ENCODE data around the gene LHFPL6.

The LHFPL6 gene

DNA sequence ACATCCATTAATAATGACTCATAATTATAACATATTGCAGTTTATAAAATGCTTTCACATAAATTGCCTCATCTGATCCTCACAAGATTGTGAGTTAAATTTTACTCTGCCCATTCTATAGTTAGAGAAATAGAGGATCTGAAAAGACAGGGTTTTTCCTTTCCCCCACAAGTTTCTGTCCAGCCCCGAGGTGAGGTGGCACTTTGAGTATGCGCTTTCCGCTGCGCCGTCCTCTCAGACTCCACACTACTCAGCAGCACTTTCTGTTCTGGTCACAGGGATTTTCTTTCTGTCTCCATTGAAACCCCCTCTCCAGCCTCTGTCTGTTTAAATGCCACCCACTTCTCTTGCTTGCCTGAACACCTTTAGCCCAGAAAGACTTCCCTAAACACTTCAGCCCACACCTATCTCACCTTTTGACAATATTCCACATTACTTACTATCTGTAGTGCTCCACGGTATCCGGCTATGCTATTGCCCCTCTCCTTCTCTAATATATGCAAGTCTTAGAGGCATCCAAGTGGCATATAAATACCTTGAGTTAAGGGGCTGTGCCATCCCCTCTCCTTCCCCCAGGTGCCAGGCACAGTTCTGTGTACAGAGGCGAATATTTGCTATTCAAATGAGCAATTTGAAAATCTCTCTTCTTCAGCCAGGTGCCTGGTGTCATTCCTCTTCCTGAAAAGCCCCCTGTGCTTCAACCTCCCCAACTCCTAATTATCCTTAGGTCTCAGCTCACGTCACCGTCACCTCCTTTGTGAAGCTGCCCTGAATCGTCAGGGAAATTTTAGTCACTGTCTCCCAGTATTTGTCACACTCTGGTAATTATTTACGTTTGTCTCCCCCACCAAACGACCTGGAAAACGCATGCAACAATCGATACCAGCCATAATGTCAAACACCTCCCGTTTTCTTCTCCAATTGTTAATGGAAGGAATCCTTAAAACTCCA is 296.1 kb downstream of the LHFPL6 start:
- DNase-seq (ENCODE audit: low read depth), result no peak

DNA sequence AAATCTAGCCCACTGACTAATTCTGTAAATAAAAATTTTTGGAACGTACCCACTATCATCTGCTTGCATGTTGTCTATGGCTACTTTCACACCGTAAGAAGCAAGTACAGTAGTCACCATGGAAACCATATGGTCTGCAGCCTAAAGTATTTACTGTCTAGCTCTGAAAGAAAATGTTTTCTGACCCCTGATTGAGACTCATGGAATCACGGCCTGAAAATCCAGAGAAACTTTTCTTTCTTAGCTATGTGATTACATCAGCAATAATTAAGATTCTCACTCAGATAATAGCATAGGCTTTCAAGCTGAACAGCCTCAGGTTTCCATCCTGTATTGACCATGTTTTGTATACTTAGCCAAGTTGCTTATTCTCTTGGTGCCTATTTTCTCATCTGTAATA is 300.2 kb downstream of the LHFPL6 start:
- no peak for DNase-seq (ENCODE audit: low read depth)

- no peak for DNase-seq (ENCODE audit: low read depth)
Observed at GRCh38 chr13:39298951-39299350, 304.0 kb downstream of the LHFPL6 start.

- DNase-seq (ENCODE audit: low read depth), result no peak
Observed at GRCh38 chr13:39297664-39298171, 305.3 kb downstream of the LHFPL6 start.

- no peak for DNase-seq (ENCODE audit: low read depth)
Observed at GRCh38 chr13:39297023-39297422, 306.0 kb downstream of the LHFPL6 start.

DNA sequence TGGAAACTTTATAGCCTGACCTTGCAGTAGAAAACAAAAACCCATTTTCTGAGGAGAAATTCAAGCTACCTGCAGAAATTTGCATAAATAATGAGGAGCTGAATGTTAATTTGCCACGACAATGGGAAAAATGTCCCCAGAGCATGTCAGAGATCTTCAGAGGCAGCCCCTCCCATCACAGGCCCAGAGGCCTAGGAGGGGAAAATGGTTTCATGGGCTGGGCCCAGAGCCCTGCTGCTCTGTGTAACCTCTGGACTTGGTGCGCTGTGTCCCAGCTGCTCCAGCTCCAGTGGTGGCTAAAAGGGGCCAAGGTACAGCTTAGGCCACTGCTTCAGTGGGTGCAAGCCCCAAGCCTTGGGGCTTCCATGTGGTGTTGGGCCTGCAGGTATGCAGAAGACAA is 306.8 kb downstream of the LHFPL6 start:
- no peak for DNase-seq (ENCODE audit: low read depth)
